ENCODE measurements around the gene LIN7C.
A peak's percentile ranks its signal among the peaks of the same experiment; 100 is the strongest.

Gene LIN7C

GRCh38 chr11:27507557-27508322 is 1.2 kb upstream of the LIN7C start:
- DNase-seq, result no peak

GRCh38 chr11:27505781-27506180 is 788 bp downstream of the LIN7C start:
- no peak for DNase-seq

- no peak for DNase-seq
These were observed 2.4 kb downstream of the LIN7C start for GRCh38 chr11:27504205-27504604.

GRCh38 chr11:27501100-27501499 is 5.5 kb downstream of the LIN7C start:
- no peak for DNase-seq

GRCh38 chr11:27497911-27498310 is 8.7 kb downstream of the LIN7C start:
- DNase-seq, result no peak

GRCh38 chr11:27497284-27497866 is 9.2 kb downstream of the LIN7C start:
- peak; percentile 34 for DNase-seq

- DNase-seq, result peak; percentile 41
These were observed 10.1 kb downstream of the LIN7C start for GRCh38 chr11:27496461-27496860.

GRCh38 chr11:27495710-27496300 is 10.8 kb downstream of the LIN7C start:
- no peak for DNase-seq

GRCh38 chr11:27489092-27489491 is 17.5 kb downstream of the LIN7C start:
- DNase-seq, result no peak

- no peak for DNase-seq
These were observed 18.9 kb downstream of the LIN7C start for GRCh38 chr11:27487706-27488105.

- peak; percentile 69 for DNase-seq
These were observed 20.4 kb downstream of the LIN7C start for GRCh38 chr11:27485930-27486773.

- DNase-seq, result no peak
These were observed 23.8 kb downstream of the LIN7C start for GRCh38 chr11:27482793-27483192.

GRCh38 chr11:27481992-27482391 is 24.6 kb downstream of the LIN7C start:
- no peak for DNase-seq

GRCh38 chr11:27477831-27478230 is 28.7 kb downstream of the LIN7C start:
- DNase-seq, result no peak

GRCh38 chr11:27477243-27477642 is 29.3 kb downstream of the LIN7C start:
- no peak for DNase-seq

- no peak for DNase-seq
These were observed 30.9 kb downstream of the LIN7C start for GRCh38 chr11:27475622-27476021.

GRCh38 chr11:27473017-27473406 is 33.6 kb downstream of the LIN7C start:
- DNase-seq, result no peak

GRCh38 chr11:27472398-27473016 is 34.1 kb downstream of the LIN7C start, which contains the start of gene LGR4:
Gene LGR4 (minus strand): TSS chr11:27472790. CDS start chr11:27472302, 488 bp downstream.
- peak; percentile 96 for DNase-seq

- DNase-seq, result no peak
These were observed 34.8 kb downstream of the LIN7C start for GRCh38 chr11:27471589-27472397.

GRCh38 chr11:27470826-27471588 is 35.6 kb downstream of the LIN7C start:
- no peak for DNase-seq

- DNase-seq, result peak; percentile 41
These were observed 36.4 kb downstream of the LIN7C start for GRCh38 chr11:27470166-27470565.

All from fibroblast of skin of right quadriceps (primary cell).